ENCODE data around the gene DGKA.
A peak's percentile ranks its signal among the peaks of the same experiment; 100 is the strongest.
"Not testable (repeated sequence)": the region's sequence is repeated elsewhere in the genome, so short reads cannot be mapped to it uniquely, and the experiment has no call there.

Gene DGKA

GRCh38 chr12:55996715-55997534, 66.0 kb downstream of the DGKA start, which contains the start of gene SUOX:
Gene SUOX (plus strand): TSS chr12:55997276. CDS start chr12:56002222, 4,946 bp downstream.
- DNase-seq (ENCODE audit: low spot score in 2 of 2) (no peak), ATAC-seq (replicated peaks; ENCODE audit: extremely low read depth, poor library complexity, severe bottlenecking) (peak; percentile 46)
- Mint-ChIP-seq H3K4me1 (peaks cover 6% of the 10 kb centered on the region), H3K27me3 (no peaks in the 10 kb centered on the region), H3K4me3 (no peak within 1 kb of the TSS), H3K9me3 (no peaks in the 10 kb centered on the region), H3K27ac (ENCODE audit: low read depth) (no peak within 1 kb of the TSS), H3K36me3 (ENCODE audit: insufficient read depth) (peaks cover 22% of the 10 kb centered on the region)

GRCh38 chr12:55997535-55997859, 66.5 kb downstream of the DGKA start:
- no peaks in the 10 kb centered on the region for H3K27me3 Mint-ChIP-seq
- H3K4me1 Mint-ChIP-seq, result peaks cover 6% of the 10 kb centered on the region
- H3K4me3 Mint-ChIP-seq, result no peak overlapping the region
- no peak overlapping the region for H3K27ac Mint-ChIP-seq (ENCODE audit: low read depth)
- no peaks in the 10 kb centered on the region for H3K9me3 Mint-ChIP-seq
- no peak for DNase-seq (ENCODE audit: low spot score in 2 of 2)
- H3K36me3 Mint-ChIP-seq (ENCODE audit: insufficient read depth), result peaks cover 16% of the 10 kb centered on the region
- no peak for ATAC-seq (replicated peaks; ENCODE audit: extremely low read depth, poor library complexity, severe bottlenecking)

- not testable (repeated sequence) for H3K36me3 Mint-ChIP-seq (ENCODE audit: insufficient read depth); H3K27me3 Mint-ChIP-seq; ATAC-seq (replicated peaks; ENCODE audit: extremely low read depth, poor library complexity, severe bottlenecking); H3K27ac Mint-ChIP-seq (ENCODE audit: low read depth); H3K4me3 Mint-ChIP-seq; H3K9me3 Mint-ChIP-seq; DNase-seq (ENCODE audit: low spot score in 2 of 2); H3K4me1 Mint-ChIP-seq
Measured at GRCh38 chr12:55999522-55999921, 68.6 kb downstream of the DGKA start.

GRCh38 chr12:55999999-56000540, 69.1 kb downstream of the DGKA start:
- H3K27ac Mint-ChIP-seq (ENCODE audit: low read depth); ATAC-seq (replicated peaks; ENCODE audit: extremely low read depth, poor library complexity, severe bottlenecking); H3K4me3 Mint-ChIP-seq; H3K36me3 Mint-ChIP-seq (ENCODE audit: insufficient read depth); H3K27me3 Mint-ChIP-seq; DNase-seq (ENCODE audit: low spot score in 2 of 2); H3K9me3 Mint-ChIP-seq; H3K4me1 Mint-ChIP-seq: not testable (repeated sequence)

- Mint-ChIP-seq H3K4me3 (no peak overlapping the region), H3K9me3 (no peaks in the 10 kb centered on the region), H3K27me3 (no peaks in the 10 kb centered on the region), H3K27ac (ENCODE audit: low read depth) (no peak overlapping the region), H3K36me3 (ENCODE audit: insufficient read depth) (peaks cover 2% of the 10 kb centered on the region), H3K4me1 (no peaks in the 10 kb centered on the region)
- no peak for ATAC-seq (replicated peaks; ENCODE audit: extremely low read depth, poor library complexity, severe bottlenecking)
- DNase-seq (ENCODE audit: low spot score in 2 of 2), result no peak
Measured at GRCh38 chr12:56001487-56002100, 70.6 kb downstream of the DGKA start.

GRCh38 chr12:56003376-56003775, 72.4 kb downstream of the DGKA start:
- ATAC-seq (replicated peaks; ENCODE audit: extremely low read depth, poor library complexity, severe bottlenecking); H3K27ac Mint-ChIP-seq (ENCODE audit: low read depth); DNase-seq (ENCODE audit: low spot score in 2 of 2); H3K9me3 Mint-ChIP-seq; H3K36me3 Mint-ChIP-seq (ENCODE audit: insufficient read depth); H3K27me3 Mint-ChIP-seq; H3K4me3 Mint-ChIP-seq: not testable (repeated sequence)
- H3K4me1 Mint-ChIP-seq, result peaks cover 12% of the 10 kb centered on the region
